Esophagus squamous epithelium (tissue), 4 donors: ENCODE data around the gene IL18RAP.

Experiments
- POLR2A ChIP-seq, 4 donors: fragments of 450-650 bp; IDR thresholded peaks; one replicate each; pipeline ENCODE4 v1.6.1; 2017; ENCODE audit warnings: antibody characterized with exemption in 4 of 4, mild to moderate bottlenecking in 4 of 4, moderate library complexity in 3 of 4
- TF ChIP-seq, protein P1 (sequence below), 6 experiments: fragments of 450-650 bp in 4 of 6; fragments of 200-600 bp in 2 of 6; sonication (generic) in 2 of 6; IDR thresholded peaks; one replicate each; pipeline ENCODE4 v1.5.1; 2016 to 2019; ENCODE audit warnings: antibody characterized with exemption in 6 of 6, mild to moderate bottlenecking in 4 of 6, moderate library complexity in 4 of 6

DNA sequence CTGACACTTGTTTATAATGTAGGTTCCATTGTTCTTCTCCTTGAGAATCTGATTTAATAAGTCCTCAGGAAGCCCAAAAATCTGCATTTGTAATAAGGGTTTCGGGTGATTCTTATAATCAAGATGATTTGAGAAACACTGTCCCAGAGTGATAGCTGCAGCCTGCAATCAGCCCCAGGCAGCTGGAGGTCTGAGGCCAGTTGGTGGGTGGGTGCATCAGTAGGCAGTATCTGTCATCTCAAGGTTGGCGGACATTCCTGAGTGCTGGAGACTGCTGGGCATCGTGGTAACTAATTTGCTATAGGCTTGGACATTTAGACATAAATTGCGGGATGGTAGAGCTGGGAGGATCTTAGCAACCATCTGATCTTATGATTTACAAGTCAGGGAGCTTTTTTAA, 2.7 kb upstream of the IL18RAP start:
- TF ChIP-seq, protein P1, sequence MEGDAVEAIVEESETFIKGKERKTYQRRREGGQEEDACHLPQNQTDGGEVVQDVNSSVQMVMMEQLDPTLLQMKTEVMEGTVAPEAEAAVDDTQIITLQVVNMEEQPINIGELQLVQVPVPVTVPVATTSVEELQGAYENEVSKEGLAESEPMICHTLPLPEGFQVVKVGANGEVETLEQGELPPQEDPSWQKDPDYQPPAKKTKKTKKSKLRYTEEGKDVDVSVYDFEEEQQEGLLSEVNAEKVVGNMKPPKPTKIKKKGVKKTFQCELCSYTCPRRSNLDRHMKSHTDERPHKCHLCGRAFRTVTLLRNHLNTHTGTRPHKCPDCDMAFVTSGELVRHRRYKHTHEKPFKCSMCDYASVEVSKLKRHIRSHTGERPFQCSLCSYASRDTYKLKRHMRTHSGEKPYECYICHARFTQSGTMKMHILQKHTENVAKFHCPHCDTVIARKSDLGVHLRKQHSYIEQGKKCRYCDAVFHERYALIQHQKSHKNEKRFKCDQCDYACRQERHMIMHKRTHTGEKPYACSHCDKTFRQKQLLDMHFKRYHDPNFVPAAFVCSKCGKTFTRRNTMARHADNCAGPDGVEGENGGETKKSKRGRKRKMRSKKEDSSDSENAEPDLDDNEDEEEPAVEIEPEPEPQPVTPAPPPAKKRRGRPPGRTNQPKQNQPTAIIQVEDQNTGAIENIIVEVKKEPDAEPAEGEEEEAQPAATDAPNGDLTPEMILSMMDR (IDR thresholded peaks at IDR 0.05): no peak
- no peak for TF ChIP-seq POLR2A (IDR thresholded peaks at IDR 0.05)
